ENCODE results near the gene NCBP3. TPM values are rescaled to one million over a fixed set of nuclear protein-coding genes. Genes with fewer than 3 reads are reported as not detected.

The NCBP3 gene
- total and polyA plus RNA-seq, 2 of the 4 experiments (the other 2 are of a cell fraction), result 10.8 to 13.5 TPM

- H2AK9ac ChIP-seq (replicated peaks; ENCODE audit: low read depth, low read length, poor library complexity), result no peak overlapping the region
- H3K18ac ChIP-seq (ENCODE audit: low read depth, low read length), result no peak overlapping the region
- no peaks in the 10 kb centered on the region for H4K20me1 ChIP-seq (ENCODE audit: insufficient read depth, low read length)
- H3K27me3 ChIP-seq (ENCODE audit: control insufficient read depth, insufficient read depth, low read length), result no peaks in the 10 kb centered on the region
- no peak overlapping the region for H3K56ac ChIP-seq (ENCODE audit: extremely low read depth, insufficient read depth, low read length)
- no peak overlapping the region for H3K14ac ChIP-seq (replicated peaks; ENCODE audit: low read depth, low read length)
- ATAC-seq (ENCODE audit: low read depth) (no peak), DNase-seq (no peak)
- no peaks in the 10 kb centered on the region for H3K9me1 ChIP-seq (ENCODE audit: insufficient read depth, low read length)
- H3K4ac ChIP-seq (ENCODE audit: low read depth, low read length), result no peak overlapping the region
- dilution Hi-C loops (cut with HindIII; ENCODE audit: low sequenced_read_pairs, unreplicated experiment) (no loop called here), intact Hi-C loops (cut with micrococcal nuclease) (no loop called here), in situ Hi-C loops (cut with MboI; ENCODE audit: low sequenced_read_pairs) (loop anchor here (25.0 kb wide), 1 partner anchor 775 kb away; no protein-coding TSS in a partner anchor)
- TF ChIP-seq RAD21 (IDR thresholded peaks at IDR 0.05; ENCODE audit: low read length), result no peak
- no peak for TF ChIP-seq RCOR1 (IDR thresholded peaks at IDR 0.05; ENCODE audit: insufficient replicate concordance, low read length)
- TF ChIP-seq CHD1 (IDR thresholded peaks at IDR 0.05; ENCODE audit: low read depth, low read length), result no peak
- TF ChIP-seq FOS (IDR thresholded peaks at IDR 0.05; ENCODE audit: low read depth, low read length), result no peak
- no peak overlapping the region for H2BK5ac ChIP-seq (ENCODE audit: low read depth, low read length, poor library complexity, severe bottlenecking)
- H2AK5ac ChIP-seq (ENCODE audit: low read depth, low read length), result no peak overlapping the region
- peaks cover 3 to 10% of the 10 kb centered on the region in 2 experiments; a peak in 3 of 4 replicates for H3K79me1 ChIP-seq (ENCODE audit: low read depth in 1 of 2, low read length in 2 of 2)
- H4K5ac ChIP-seq (ENCODE audit: low read depth, low read length), result no peak overlapping the region
- H3K36me3 ChIP-seq (ENCODE audit: control insufficient read depth, insufficient read depth, low read length), result peaks cover 50% of the 10 kb centered on the region
- WGBS, 2 experiments (ENCODE audit: extremely low coverage in 2 of 2, insufficient read length in 1 of 2), result 90% methylated on average over 5 of the region's 10 CpGs; no CpG with 5 or more reads in 1 of the 2 experiments
- no peak overlapping the region for H3K23ac ChIP-seq (ENCODE audit: low read depth, low read length)
- no peak overlapping the region for H3K4me2 ChIP-seq (ENCODE audit: low read depth, low read length)
- H3K4me3 ChIP-seq (ENCODE audit: insufficient read depth, low read depth, low read length), result no peak overlapping the region
- BruUV-seq (replicated peaks), result no TSS peak
- no peak overlapping the region for H2BK20ac ChIP-seq (ENCODE audit: low read depth, low read length)
- POLR2A ChIA-PET (ENCODE audit: unreplicated experiment), result no interaction called here
- H4K91ac ChIP-seq (ENCODE audit: insufficient read depth, low read depth, low read length), result no peak overlapping the region
- CTCF ChIA-PET, result interaction anchor here (1.0 kb wide), 1 partner anchor 15 kb away, joined by 3 read pairs; no protein-coding TSS in a partner anchor
- no peak overlapping the region for H2BK120ac ChIP-seq (ENCODE audit: low read depth, low read length)
- H3K9me3 ChIP-seq (ENCODE audit: control insufficient read depth, insufficient read depth, low read length), result no peaks in the 10 kb centered on the region
- no peak overlapping the region for H2BK15ac ChIP-seq (ENCODE audit: low read depth, low read length)
- no peak overlapping the region for H2AFZ ChIP-seq (replicated peaks; ENCODE audit: low read length, poor library complexity)
- no peak overlapping the region for H4K8ac ChIP-seq (ENCODE audit: low read depth in 2 of 2, low read length in 2 of 2)
- no peak overlapping the region for H3K27ac ChIP-seq (ENCODE audit: insufficient read depth, low read length)
- no peak overlapping the region for H3K9ac ChIP-seq (ENCODE audit: low read depth, low read length)
- H3K4me1 ChIP-seq (ENCODE audit: control insufficient read depth, insufficient read depth, low read length), result no peaks in the 10 kb centered on the region
These were observed 33.8 kb downstream of the NCBP3 start for GRCh38 chr17:3812284-3812683.

All from IMR-90 (cell line).